ENCODE measurements around the gene LRMDA. TPM values are rescaled to one million over a fixed set of nuclear protein-coding genes. Genes with fewer than 3 reads are reported as not detected.
A peak's percentile ranks its signal among the peaks of the same experiment; 100 is the strongest.

The LRMDA gene
- total and polyA plus RNA-seq, 2 of the 13 experiments (the other 11 are each of a cell fraction or from before 2014, with no cell fraction given) = 13.4 to 22.0 TPM

DNA sequence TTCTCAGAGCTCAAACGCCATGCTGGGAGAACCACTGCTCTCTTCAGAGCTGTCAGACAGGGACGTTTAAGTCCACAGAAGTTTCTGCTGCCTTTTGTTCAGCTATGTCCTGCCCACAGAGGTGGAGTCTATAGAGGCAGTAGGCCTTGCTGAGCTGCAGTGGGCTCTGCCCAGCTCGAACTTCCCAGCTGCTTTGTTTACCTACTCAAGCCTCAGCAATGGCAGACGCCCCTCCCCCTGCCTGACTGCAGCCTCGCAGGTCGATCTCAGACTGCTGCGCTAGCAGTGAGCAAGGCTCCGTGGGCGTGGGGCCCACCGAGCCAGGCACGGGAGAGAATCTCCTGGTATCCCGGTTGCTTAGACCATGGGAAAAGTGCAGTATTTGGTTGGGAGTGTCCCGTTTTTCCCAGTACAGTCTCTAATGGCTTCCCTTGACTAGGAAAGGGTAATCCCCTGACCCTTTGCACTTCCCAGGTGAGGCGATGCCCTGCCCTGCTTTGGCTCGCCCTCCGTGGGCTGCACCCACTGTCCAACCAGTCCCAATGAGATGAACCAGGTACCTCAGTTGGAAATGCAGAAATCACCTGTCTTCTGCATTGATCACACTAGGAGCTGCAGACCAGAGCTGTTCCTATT, 89.9 kb downstream of the LRMDA start (continued):
- TF ChIP-seq, protein P1, sequence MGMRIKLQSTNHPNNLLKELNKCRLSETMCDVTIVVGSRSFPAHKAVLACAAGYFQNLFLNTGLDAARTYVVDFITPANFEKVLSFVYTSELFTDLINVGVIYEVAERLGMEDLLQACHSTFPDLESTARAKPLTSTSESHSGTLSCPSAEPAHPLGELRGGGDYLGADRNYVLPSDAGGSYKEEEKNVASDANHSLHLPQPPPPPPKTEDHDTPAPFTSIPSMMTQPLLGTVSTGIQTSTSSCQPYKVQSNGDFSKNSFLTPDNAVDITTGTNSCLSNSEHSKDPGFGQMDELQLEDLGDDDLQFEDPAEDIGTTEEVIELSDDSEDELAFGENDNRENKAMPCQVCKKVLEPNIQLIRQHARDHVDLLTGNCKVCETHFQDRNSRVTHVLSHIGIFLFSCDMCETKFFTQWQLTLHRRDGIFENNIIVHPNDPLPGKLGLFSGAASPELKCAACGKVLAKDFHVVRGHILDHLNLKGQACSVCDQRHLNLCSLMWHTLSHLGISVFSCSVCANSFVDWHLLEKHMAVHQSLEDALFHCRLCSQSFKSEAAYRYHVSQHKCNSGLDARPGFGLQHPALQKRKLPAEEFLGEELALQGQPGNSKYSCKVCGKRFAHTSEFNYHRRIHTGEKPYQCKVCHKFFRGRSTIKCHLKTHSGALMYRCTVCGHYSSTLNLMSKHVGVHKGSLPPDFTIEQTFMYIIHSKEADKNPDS (CRISPR knock-in tag; IDR thresholded peaks at IDR 0.05) = peak; percentile 44; the same call in 1 of the 2 replicates
- TF ChIP-seq, protein P2, sequence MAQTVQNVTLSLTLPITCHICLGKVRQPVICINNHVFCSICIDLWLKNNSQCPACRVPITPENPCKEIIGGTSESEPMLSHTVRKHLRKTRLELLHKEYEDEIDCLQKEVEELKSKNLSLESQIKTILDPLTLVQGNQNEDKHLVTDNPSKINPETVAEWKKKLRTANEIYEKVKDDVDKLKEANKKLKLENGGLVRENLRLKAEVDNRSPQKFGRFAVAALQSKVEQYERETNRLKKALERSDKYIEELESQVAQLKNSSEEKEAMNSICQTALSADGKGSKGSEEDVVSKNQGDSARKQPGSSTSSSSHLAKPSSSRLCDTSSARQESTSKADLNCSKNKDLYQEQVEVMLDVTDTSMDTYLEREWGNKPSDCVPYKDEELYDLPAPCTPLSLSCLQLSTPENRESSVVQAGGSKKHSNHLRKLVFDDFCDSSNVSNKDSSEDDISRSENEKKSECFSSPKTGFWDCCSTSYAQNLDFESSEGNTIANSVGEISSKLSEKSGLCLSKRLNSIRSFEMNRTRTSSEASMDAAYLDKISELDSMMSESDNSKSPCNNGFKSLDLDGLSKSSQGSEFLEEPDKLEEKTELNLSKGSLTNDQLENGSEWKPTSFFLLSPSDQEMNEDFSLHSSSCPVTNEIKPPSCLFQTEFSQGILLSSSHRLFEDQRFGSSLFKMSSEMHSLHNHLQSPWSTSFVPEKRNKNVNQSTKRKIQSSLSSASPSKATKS (CRISPR knock-in tag; IDR thresholded peaks at IDR 0.05) = 0 out of 2 replicates have a peak, but pooled peaks have one; percentile 24
- peak; percentile 44; the same call in 1 of the 2 replicates for TF ChIP-seq GABPB1 (CRISPR knock-in tag; IDR thresholded peaks at IDR 0.05)
- peak; percentile 92 for TF ChIP-seq ZMYM4 (CRISPR knock-in tag; IDR thresholded peaks at IDR 0.05)
- TF ChIP-seq, protein P3, sequence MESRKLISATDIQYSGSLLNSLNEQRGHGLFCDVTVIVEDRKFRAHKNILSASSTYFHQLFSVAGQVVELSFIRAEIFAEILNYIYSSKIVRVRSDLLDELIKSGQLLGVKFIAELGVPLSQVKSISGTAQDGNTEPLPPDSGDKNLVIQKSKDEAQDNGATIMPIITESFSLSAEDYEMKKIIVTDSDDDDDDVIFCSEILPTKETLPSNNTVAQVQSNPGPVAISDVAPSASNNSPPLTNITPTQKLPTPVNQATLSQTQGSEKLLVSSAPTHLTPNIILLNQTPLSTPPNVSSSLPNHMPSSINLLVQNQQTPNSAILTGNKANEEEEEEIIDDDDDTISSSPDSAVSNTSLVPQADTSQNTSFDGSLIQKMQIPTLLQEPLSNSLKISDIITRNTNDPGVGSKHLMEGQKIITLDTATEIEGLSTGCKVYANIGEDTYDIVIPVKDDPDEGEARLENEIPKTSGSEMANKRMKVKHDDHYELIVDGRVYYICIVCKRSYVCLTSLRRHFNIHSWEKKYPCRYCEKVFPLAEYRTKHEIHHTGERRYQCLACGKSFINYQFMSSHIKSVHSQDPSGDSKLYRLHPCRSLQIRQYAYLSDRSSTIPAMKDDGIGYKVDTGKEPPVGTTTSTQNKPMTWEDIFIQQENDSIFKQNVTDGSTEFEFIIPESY (CRISPR knock-in tag; IDR thresholded peaks at IDR 0.05) = peak; percentile 10; the same call in 1 of the 2 replicates
- 0 out of 2 replicates have a peak, but pooled peaks have one; percentile 28 for TF ChIP-seq ZSCAN25 (CRISPR knock-in tag; IDR thresholded peaks at IDR 0.05)
- TF ChIP-seq ZNF772 (CRISPR knock-in tag; IDR thresholded peaks at IDR 0.05) = peak; percentile 91; the same call in 1 of the 2 replicates
- peak; percentile 62; the same call in 1 of the 2 replicates for TF ChIP-seq FOXK1 (CRISPR knock-in tag; IDR thresholded peaks at IDR 0.05; ENCODE audit: borderline replicate concordance, low read depth)
- peak; percentile 57 for TF ChIP-seq RARA (CRISPR knock-in tag; IDR thresholded peaks at IDR 0.05)
- peak; percentile 64 for TF ChIP-seq RCOR2 (CRISPR knock-in tag; IDR thresholded peaks at IDR 0.05)
- TF ChIP-seq NFKB2 (CRISPR knock-in tag; IDR thresholded peaks at IDR 0.05; ENCODE audit: borderline replicate concordance) = peak; percentile 43; the same call in 1 of the 2 replicates
- TF ChIP-seq KMT2A (CRISPR knock-in tag; IDR thresholded peaks at IDR 0.05) = peak; percentile 74
- peak; percentile 77 for TF ChIP-seq ZFX (CRISPR knock-in tag; IDR thresholded peaks at IDR 0.05; ENCODE audit: low read depth)
- TF ChIP-seq, protein P4, sequence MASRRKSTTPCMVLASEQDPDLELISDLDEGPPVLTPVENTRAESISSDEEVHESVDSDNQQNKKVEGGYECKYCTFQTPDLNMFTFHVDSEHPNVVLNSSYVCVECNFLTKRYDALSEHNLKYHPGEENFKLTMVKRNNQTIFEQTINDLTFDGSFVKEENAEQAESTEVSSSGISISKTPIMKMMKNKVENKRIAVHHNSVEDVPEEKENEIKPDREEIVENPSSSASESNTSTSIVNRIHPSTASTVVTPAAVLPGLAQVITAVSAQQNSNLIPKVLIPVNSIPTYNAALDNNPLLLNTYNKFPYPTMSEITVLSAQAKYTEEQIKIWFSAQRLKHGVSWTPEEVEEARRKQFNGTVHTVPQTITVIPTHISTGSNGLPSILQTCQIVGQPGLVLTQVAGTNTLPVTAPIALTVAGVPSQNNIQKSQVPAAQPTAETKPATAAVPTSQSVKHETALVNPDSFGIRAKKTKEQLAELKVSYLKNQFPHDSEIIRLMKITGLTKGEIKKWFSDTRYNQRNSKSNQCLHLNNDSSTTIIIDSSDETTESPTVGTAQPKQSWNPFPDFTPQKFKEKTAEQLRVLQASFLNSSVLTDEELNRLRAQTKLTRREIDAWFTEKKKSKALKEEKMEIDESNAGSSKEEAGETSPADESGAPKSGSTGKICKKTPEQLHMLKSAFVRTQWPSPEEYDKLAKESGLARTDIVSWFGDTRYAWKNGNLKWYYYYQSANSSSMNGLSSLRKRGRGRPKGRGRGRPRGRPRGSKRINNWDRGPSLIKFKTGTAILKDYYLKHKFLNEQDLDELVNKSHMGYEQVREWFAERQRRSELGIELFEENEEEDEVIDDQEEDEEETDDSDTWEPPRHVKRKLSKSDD (CRISPR knock-in tag; IDR thresholded peaks at IDR 0.05; ENCODE audit: low read depth) = 0 out of 2 replicates have a peak, but pooled peaks have one; percentile 62
- peak; percentile 70 for TF ChIP-seq GATAD2A (CRISPR knock-in tag; IDR thresholded peaks at IDR 0.05)
- peak; percentile 82 for TF ChIP-seq ZMYM3 (CRISPR knock-in tag; IDR thresholded peaks at IDR 0.05)
- TF ChIP-seq HNF4A (CRISPR knock-in tag; IDR thresholded peaks at IDR 0.05) = 0 out of 2 replicates have a peak, but pooled peaks have one; percentile 32
- peak; percentile 82 for TF ChIP-seq FOXO1 (CRISPR knock-in tag; IDR thresholded peaks at IDR 0.05)

All from HepG2 (cell line).